HepG2 (cell line): Measurements from ENCODE around the gene ALLC. TPM values are rescaled to one million over a fixed set of nuclear protein-coding genes. Genes with fewer than 3 reads are reported as not detected.

Source experiments
- CHD4 ChIP-seq: fragments of 200-600 bp; sonication (generic); IDR thresholded peaks from 2 replicates; pipeline ENCODE4 v1.7.0; 2017; ENCODE audit warnings: mild to moderate bottlenecking, low read length, borderline replicate concordance
- FUBP1 ChIP-seq: sonication (generic); formaldehyde crosslinking; IDR thresholded peaks from 2 replicates; pipeline ENCODE4 v1.5.1; 2020; ENCODE audit warnings: missing genetic modification reagents, mild to moderate bottlenecking, borderline replicate concordance
- GATAD2A ChIP-seq: IDR thresholded peaks from 2 replicates; pipeline ENCODE4 v1.6.1; 2016
- PHF8 ChIP-seq: sonication (generic); formaldehyde crosslinking; IDR thresholded peaks from 2 replicates; pipeline ENCODE4 v1.5.0; 2020; ENCODE audit warnings: missing genetic modification reagents
- SKIL ChIP-seq: sonication (generic); formaldehyde crosslinking; IDR thresholded peaks from 2 replicates; pipeline ENCODE4 v1.8.0; 2022; ENCODE audit warnings: missing genetic modification reagents, mild to moderate bottlenecking, moderate library complexity, borderline replicate concordance
- TBX2 ChIP-seq: sonication (generic); formaldehyde crosslinking; IDR thresholded peaks from 2 replicates; pipeline ENCODE4 v1.5.0; 2020; ENCODE audit warnings: missing genetic modification reagents, mild to moderate bottlenecking, borderline replicate concordance
- ZNF180 ChIP-seq: sonication (generic); formaldehyde crosslinking; IDR thresholded peaks from 2 replicates; pipeline ENCODE4 v1.4.0; 2020; ENCODE audit warnings: low read depth, missing genetic modification reagents, borderline replicate concordance
- ZNF260 ChIP-seq: sonication (generic); formaldehyde crosslinking; IDR thresholded peaks from 2 replicates; pipeline ENCODE4 v1.4.0; 2020; ENCODE audit warnings: missing genetic modification reagents, low read depth, mild to moderate bottlenecking, borderline replicate concordance
- ZNF326 ChIP-seq: sonication (generic); formaldehyde crosslinking; IDR thresholded peaks from 2 replicates; pipeline ENCODE4 v1.4.0; 2020; ENCODE audit warnings: missing genetic modification reagents, borderline replicate concordance
- ZNF543 ChIP-seq: sonication (generic); formaldehyde crosslinking; IDR thresholded peaks from 2 replicates; pipeline ENCODE4 v1.4.0; 2020; ENCODE audit warnings: mild to moderate bottlenecking, missing genetic modification reagents
- ZNF670 ChIP-seq: sonication (generic); formaldehyde crosslinking; IDR thresholded peaks from 2 replicates; pipeline ENCODE4 v1.8.0; 2022; ENCODE audit warnings: mild to moderate bottlenecking, missing genetic modification reagents, borderline replicate concordance
- polyA plus RNA-seq, 8 experiments: library from polyadenylated mRNA; depleted of rRNA in 3 of 8; stranded (reverse) in 7 of 8; unstranded in 1 of 8; fragments of >200 nt; fragmentation: Illumina TruSeq in 4 of 8; extraction: Trizol in 4 of 8; gene quantifications; 2 replicates each; pipeline versions ENCODE4 v1.2.1 to v1.2.3, GENCODE V29; 2011 to 2016; ENCODE audit warnings: low read depth in 4 of 8, missing spikeins in 1 of 8, mixed read lengths in 1 of 8; ENCODE audit not compliant: insufficient read depth in 1 of 8
- total RNA-seq, 5 experiments: library from RNA; depleted of rRNA; stranded (reverse); fragments of >200 nt; fragmentation: Illumina TruSeq; extraction: Trizol; gene quantifications; 2 replicates each; pipeline ENCODE4 v1.2.3, GENCODE V29; 2016; ENCODE audit warnings: low read depth in 1 of 5

The ALLC gene
- total and polyA plus RNA-seq, 2 of the 13 experiments (the other 11 are each of a cell fraction or from before 2014, with no cell fraction given): 0.08 to 0.11 TPM

- TF ChIP-seq CHD4 (no peak), TBX2 (no peak), ZNF543 (CRISPR knock-in tag) (no peak), ZNF180 (CRISPR knock-in tag) (no peak), ZNF326 (CRISPR knock-in tag) (no peak), SKIL (CRISPR knock-in tag) (no peak), FUBP1 (no peak), ZNF260 (CRISPR knock-in tag) (no peak), PHF8 (no peak), ZNF670 (CRISPR knock-in tag) (no peak), GATAD2A (CRISPR knock-in tag) (no peak)
These were observed 93.3 kb downstream of the ALLC start (continued) for GRCh38 chr2:3751251-3751650.
